HG03066 (cell line): ENCODE results near the gene PRAMEF13.
"Not testable (repeated sequence)": the region's sequence is repeated elsewhere in the genome, so short reads cannot be mapped to it uniquely, and the experiment has no call there.

Experiments used
- ATAC-seq: cut with Tn5 transposase; IDR thresholded peaks from one replicate; pipeline ENCODE4 v1.9.1; 2021; ENCODE audit warnings: low read depth; ENCODE audit not compliant: unreplicated experiment

Gene PRAMEF13

GRCh38 chr1:13201309-13201708 lies at the start of gene PRAMEF13:
PRAMEF13 (minus strand) TSS chr1:13201409; CDS start chr1:13199589, 1,820 bp downstream.
- not testable (repeated sequence) for ATAC-seq

- not testable (repeated sequence) for ATAC-seq
These were observed 45.9 kb upstream of the PRAMEF13 start for GRCh38 chr1:13247122-13247521.

- not testable (repeated sequence) for ATAC-seq
These were observed 45.3 kb upstream of the PRAMEF13 start for GRCh38 chr1:13246554-13246871.

DNA sequence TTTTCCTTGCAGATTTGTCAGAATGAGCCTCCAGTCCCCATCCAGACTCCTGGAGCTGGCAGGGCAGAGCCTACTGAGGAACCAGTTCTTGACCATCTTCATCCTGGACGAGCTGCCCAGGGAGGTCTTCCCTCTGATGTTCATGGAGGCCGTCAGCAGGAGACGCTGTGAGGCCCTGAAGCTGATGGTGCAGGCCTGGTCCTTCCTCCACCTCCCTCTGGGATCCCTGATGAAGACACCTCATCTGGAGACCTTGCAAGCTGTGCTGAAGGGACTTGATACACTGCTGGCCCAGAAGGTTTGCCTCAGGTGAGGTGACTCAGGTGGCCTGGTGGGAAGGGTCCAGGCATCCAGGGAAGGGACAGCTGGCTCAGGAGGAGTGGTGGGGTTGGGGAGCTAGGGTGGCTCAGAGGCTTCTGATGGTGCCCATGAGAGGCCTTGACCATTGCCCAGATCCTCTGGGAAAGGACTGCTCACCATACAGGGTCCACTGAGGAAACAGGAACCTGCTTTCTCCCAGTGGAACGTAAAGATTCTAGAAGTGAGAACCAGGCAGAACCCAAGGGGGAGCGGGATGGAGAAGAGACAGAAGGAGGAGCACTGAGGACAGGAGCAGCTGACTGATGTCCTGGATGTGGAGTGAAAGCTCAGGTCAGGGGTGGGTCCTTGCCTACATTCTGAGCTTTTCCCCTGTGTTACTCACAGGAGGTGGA lies 44.8 kb upstream of the PRAMEF13 start:
- not testable (repeated sequence) for ATAC-seq

DNA sequence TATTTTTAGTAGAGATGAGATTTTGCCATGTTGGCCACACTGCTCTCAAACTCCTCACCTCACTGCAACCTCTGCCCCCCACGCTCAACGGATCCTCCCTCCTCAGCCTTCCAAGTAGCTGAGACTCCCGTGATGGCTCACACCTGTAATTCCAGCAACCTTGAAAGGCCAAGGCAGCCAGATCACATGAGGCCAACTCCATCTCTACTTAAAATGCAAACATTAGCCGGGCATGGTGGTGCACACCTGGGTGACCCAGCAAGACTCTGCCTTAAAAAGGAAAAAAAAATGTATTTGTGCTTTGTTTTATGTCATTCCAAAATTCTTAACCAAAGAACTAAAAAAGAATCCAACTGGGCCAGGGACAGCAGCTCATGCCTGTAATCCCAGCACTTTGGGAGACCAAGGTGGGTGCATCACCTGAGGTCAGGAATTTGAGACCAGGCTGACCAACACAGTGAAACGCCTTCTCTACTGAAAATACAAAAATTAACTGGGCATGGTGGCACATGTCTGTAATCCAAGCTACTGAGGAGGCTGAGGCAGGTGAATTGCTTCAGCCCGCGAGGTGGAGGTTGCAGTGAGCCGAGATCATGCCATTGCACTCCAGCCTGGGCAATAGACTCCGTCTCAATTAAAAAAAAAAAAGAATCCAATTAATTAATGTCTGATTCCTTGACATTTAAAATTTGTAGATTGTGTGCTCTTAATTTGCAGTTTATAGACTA lies 42.5 kb upstream of the PRAMEF13 start:
- ATAC-seq, result not testable (repeated sequence)

DNA sequence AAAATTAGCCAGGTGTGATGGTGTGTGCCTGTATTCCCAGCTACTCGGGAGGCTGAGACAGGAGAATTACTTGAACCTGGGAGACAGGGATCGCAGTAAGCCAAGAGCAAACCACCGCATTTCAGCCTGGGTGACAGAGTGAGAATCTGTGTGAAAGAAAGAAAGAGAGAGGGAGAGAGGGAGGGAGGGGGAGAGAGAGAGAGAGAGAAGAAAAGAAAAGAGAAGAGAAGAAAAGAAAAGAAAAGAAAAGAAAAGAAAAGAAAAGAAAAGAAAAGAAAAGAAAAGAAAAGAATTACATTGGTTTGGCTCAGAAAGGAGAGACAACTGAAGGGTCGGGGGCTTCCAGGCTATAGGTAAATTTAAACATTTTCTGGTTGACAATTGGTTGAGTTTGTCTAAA lies 38.4 kb upstream of the PRAMEF13 start:
- ATAC-seq, result not testable (repeated sequence)

- ATAC-seq, result not testable (repeated sequence)
These were observed 36.4 kb upstream of the PRAMEF13 start for GRCh38 chr1:13237572-13237971.

GRCh38 chr1:13234057-13234456 lies 32.8 kb upstream of the PRAMEF13 start:
- ATAC-seq, result not testable (repeated sequence)

DNA sequence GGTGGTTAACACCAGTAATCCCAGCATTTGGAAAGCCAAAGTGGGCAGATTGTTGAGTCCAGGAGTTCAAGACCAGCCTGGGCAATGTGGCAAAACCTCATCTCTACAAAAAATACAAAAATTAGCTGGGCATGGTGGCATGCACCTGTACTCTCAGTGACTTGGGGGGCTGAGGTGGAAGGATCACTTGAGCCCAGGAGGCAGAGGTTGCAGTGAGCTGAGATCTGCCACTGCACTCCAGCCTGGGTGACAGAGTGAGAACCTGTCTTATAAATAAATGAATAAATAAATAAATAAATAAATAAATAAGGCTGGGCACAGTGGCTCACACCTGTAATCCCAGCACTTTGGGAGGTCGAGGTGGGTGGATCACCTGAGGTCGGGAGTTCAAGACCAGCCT lies 30.8 kb upstream of the PRAMEF13 start:
- not testable (repeated sequence) for ATAC-seq

GRCh38 chr1:13231061-13231750 lies 30.0 kb upstream of the PRAMEF13 start:
- ATAC-seq, result not testable (repeated sequence)

GRCh38 chr1:13230601-13231000 lies 29.4 kb upstream of the PRAMEF13 start:
- not testable (repeated sequence) for ATAC-seq

DNA sequence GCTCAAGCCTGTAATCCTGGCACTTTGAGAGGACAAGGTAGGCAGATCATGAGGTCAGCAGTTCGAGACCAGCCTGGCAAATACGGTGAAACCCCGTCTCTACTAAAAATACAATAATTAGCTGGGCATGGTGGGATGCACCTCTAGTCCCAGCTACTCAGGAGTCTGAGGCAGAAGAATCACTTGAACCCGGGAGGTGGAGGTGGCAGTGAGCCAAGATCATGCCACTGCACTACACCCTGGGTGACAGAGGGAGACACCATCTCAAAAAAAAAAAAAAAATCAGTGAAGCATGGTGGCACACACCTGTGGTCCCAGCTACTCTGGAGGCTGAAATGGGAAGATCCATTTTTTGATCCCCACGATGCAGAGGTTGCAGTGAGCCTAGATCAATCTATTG lies 28.9 kb upstream of the PRAMEF13 start:
- ATAC-seq, result not testable (repeated sequence)

DNA sequence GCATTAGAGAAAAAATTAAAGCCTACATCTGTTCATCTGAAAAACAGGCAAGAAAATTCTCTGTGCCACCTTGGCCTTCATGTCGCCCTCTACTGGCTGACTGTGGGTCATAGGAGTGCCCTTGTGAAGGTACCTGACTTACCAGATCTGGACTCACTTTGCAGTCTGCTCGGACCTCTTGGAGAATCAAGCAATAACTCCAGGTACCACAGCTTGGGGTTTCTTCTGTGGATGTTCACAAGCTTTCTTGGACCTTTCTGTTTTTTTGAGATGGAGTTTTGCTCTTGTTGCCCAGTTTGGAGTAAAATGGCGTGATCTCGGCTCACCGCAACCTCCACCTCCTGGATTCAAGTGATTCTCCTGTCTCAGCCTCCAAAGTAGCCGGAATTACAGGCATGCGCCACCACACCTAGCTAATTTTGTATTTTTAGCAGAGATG lies 27.2 kb upstream of the PRAMEF13 start:
- no peak for ATAC-seq

DNA sequence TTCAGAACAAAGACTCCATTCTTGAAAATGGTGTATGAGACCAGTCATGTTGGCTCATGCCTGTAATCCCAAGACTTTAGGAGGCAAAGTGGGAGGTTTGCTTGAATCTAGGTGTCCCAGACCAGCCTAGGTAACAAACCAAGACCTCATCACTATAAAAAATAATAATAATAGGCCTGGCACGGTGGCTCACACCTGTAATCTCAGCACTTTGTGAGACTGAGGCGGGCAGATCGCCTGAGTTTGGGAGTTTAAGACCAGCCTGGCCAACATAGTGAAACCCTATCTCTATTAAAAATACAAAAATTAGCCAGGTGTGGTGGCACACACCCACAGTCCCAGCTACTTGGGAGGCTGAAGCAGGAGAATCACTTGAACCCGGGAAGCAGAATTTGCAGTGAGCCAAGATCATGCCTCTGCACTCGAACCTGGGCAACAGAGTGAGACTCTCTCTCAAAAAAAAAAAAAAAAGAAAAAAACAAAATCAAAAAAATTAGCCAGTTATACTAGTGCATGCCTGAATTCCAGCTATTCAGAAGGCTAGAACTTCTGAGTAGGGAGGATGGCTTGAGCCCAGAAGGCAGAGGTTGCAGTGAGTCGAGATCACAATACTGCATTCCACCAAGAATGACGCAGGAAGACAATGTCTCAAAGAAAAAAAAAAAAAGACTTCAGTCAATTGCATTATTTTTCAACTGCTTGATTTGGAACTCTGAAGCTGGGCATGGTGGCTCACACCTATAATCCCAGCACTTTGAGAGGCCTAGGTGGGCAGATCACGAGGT lies 26.3 kb upstream of the PRAMEF13 start:
- ATAC-seq, result not testable (repeated sequence)

GRCh38 chr1:13225675-13226204 lies 24.5 kb upstream of the PRAMEF13 start, which contains the start of gene PRAMEF18:
PRAMEF18 (minus strand) TSS chr1:13226154; CDS start chr1:13226106, 48 bp downstream.
- ATAC-seq, result not testable (repeated sequence)

GRCh38 chr1:13224480-13225060 lies 23.4 kb upstream of the PRAMEF13 start:
- no peak for ATAC-seq

DNA sequence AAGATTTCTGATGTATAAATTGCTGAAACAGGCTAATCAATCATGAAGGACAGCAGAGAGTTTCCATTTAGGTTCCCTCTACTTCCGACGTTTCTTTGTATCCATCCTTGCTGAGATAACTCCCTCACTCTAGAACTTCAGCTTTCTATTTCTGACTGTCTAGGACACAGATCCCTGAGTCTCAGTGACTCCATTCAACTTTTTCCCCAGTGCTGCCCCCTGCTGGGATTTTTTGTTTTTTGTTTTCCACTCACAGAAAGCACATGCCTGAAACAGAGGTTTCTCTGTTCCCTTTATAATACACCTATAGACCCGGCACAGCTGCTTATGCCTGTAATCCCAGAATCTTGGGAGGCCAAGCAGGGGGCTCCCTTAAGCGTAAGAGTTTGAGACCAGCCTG lies 21.6 kb upstream of the PRAMEF13 start:
- ATAC-seq, result not testable (repeated sequence)

DNA sequence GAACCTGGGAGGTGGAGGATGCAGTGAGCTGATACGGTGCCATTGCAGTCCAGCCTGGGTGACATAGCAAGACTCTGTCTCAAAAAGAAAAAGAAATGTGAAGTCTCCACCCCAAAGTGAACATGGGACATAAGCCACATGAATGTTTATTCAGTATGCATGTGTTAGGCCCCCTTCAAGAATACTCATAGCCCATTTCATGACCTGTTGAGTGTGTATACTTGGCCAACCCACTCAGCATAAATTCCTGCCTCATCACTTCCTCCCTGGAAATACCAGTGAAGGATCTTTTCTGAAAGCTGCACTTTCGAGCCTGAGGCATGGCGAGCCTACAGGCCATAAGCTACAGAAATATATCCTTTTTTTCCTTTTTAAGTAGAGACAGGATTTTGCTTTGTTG lies 18.0 kb upstream of the PRAMEF13 start:
- not testable (repeated sequence) for ATAC-seq

DNA sequence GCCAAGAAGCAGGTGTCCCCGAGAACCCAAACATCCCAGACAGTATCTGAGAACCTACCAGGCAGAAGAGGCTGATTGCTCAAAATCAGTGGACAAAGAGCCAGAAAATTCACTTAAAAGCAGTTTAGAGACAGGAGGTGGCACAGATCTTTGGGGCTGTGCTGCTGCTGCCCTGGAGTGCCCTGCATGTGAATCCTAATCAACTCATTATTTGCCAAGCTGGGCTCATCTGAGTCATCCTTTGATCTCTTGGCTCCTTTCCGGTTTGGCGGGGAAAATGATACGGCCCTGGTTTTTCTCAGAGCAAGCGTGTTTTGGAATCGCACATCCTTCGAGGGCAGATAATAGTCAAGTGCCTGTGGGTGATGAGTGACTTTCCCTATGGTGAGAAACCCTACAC lies 15.4 kb upstream of the PRAMEF13 start:
- not testable (repeated sequence) for ATAC-seq

DNA sequence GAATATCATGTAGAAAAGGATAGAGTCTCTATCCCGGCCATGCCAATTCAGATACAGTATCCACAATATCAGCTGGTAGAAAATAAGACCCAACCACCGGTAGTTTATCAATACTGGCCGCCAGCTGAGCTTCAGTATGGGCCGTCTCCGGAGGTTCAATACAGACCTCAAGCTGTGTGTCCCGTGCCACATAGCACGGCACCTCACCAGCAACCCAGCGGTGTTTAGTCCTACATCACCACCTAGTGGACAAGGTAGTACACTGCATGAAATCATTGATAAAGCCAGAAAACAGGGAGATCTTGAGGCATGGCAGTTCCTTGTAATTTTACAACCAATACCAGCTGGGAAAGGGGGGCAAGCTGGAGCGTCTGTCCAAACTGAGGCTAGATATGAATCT lies 7.5 kb upstream of the PRAMEF13 start:
- not testable (repeated sequence) for ATAC-seq
